Parathyroid adenoma (tissue), 2 donors: ENCODE results near the gene PYDC1.
"Not testable (repeated sequence)": the region's sequence is repeated elsewhere in the genome, so short reads cannot be mapped to it uniquely, and the experiment has no call there.

ENCODE experiments used
- H2AFZ ChIP-seq: fragments of 300-600 bp; sonication (generic); one replicate; pipeline ENCODE4 v1.7.0; 2017; ENCODE audit warnings: antibody characterized with exemption, mild to moderate bottlenecking
- H3K27ac ChIP-seq: fragments of 300-600 bp; sonication (generic); one replicate; pipeline ENCODE4 v1.7.0; 2017
- H3K27me3 ChIP-seq: fragments of 300-600 bp; sonication (generic); one replicate; pipeline ENCODE4 v1.7.0; 2017; ENCODE audit warnings: low read length; ENCODE audit not compliant: control insufficient read depth, insufficient read depth
- H3K36me3 ChIP-seq: fragments of 300-600 bp; sonication (generic); one replicate; pipeline ENCODE4 v1.7.0; 2017; ENCODE audit warnings: low read length; ENCODE audit not compliant: control insufficient read depth, insufficient read depth
- H3K4me1 ChIP-seq: fragments of 300-600 bp; sonication (generic); one replicate; pipeline ENCODE4 v1.7.0; 2017; ENCODE audit warnings: control low read depth
- H3K4me2 ChIP-seq: fragments of 300-600 bp; sonication (generic); one replicate; pipeline ENCODE4 v1.7.0; 2017; ENCODE audit warnings: low read length
- H3K4me3 ChIP-seq: fragments of 300-600 bp; sonication (generic); one replicate; pipeline ENCODE4 v1.7.0; 2017; ENCODE audit warnings: low read depth, low read length
- H3K79me2 ChIP-seq: fragments of 300-600 bp; sonication (generic); one replicate; pipeline ENCODE4 v1.7.0; 2017; ENCODE audit warnings: control low read depth
- H3K9ac ChIP-seq: fragments of 300-600 bp; sonication (generic); one replicate; pipeline ENCODE4 v1.7.0; 2017; ENCODE audit warnings: mild to moderate bottlenecking
- H3K9me3 ChIP-seq: fragments of 300-600 bp; sonication (generic); one replicate; pipeline ENCODE4 v1.7.0; 2017; ENCODE audit warnings: low read length; ENCODE audit not compliant: control insufficient read depth
- TF ChIP-seq, protein P1 (sequence below): fragments of 300-600 bp; sonication (generic); IDR thresholded peaks from one replicate; pipeline ENCODE4 v1.7.0; 2017; ENCODE audit warnings: antibody characterized with exemption, mild to moderate bottlenecking
- donor health status: primary hyperparathyroidism.

Gene PYDC1

DNA sequence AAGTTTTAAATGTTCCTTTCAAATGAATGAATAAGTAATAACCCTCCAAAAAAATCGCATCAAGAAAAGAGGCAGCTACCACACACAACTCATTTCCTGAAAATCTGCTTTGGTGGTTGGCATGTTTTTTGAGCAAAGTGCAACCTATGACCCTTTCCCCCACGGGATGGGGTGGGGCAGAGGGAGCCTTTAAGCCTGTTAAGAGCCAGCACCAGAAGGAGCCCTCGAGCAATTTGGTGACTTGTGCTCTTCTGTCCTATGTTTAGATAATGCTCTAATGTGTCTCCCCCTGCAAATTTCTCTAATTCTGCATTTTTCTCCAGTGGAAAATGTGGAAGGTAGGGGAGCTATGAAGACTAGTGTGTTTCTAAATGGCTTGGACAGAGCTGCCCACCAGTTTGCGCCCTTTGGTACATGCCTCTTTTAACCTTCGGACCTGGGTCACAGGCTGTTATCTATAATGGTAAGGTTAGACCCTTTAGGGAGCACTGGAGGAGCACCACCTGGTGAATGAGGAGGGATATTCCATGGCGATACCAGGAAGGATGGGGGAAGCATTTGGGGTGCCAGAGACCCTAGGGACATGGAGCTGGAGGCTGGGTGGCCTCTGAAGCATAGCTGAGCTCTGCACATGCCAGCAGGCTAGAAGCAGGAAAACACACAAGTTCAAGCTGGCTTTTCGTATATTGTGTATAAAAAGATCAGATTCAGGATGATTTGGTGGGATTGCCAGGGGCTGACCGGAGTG, 15.9 kb downstream of the PYDC1 start:
- Histone ChIP-seq H3K4me3 (no peak overlapping the region), H3K79me2 (no peaks in the 10 kb centered on the region), H3K27ac (no peak overlapping the region), H3K9me3 (no peaks in the 10 kb centered on the region), H3K4me2 (peak overlapping the region; percentile 17), H3K36me3 (no peaks in the 10 kb centered on the region), H2AFZ (no peak overlapping the region), H3K4me1 (no peaks in the 10 kb centered on the region), H3K27me3 (no peaks in the 10 kb centered on the region), H3K9ac (no peak overlapping the region)
- TF ChIP-seq, protein P1, sequence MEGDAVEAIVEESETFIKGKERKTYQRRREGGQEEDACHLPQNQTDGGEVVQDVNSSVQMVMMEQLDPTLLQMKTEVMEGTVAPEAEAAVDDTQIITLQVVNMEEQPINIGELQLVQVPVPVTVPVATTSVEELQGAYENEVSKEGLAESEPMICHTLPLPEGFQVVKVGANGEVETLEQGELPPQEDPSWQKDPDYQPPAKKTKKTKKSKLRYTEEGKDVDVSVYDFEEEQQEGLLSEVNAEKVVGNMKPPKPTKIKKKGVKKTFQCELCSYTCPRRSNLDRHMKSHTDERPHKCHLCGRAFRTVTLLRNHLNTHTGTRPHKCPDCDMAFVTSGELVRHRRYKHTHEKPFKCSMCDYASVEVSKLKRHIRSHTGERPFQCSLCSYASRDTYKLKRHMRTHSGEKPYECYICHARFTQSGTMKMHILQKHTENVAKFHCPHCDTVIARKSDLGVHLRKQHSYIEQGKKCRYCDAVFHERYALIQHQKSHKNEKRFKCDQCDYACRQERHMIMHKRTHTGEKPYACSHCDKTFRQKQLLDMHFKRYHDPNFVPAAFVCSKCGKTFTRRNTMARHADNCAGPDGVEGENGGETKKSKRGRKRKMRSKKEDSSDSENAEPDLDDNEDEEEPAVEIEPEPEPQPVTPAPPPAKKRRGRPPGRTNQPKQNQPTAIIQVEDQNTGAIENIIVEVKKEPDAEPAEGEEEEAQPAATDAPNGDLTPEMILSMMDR: no peak

DNA sequence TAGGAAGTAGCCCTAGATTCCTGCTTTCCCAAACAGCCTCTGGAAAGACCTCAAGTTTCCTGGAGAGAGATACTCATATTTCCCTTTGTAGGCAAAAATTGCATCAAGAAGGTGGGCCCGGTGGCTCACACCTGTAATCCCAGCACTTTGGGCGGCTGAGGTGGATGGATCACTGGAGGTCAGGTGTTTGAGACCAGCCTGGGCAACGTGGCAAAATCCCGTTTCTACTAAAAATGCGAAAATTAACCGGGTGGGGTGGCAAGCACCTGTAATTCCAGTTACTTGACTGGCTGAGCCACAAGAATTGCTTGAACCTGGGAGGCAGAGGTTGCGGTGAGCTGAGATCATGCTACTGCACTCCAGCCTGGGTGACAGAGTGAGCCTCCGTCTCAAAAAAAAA, 16.8 kb downstream of the PYDC1 start:
- H3K36me3 ChIP-seq, H3K9me3 ChIP-seq, H2AFZ ChIP-seq, H3K4me1 ChIP-seq, H3K4me3 ChIP-seq, H3K9ac ChIP-seq, H3K27ac ChIP-seq, H3K4me2 ChIP-seq, H3K27me3 ChIP-seq, H3K79me2 ChIP-seq: not testable (repeated sequence)

DNA sequence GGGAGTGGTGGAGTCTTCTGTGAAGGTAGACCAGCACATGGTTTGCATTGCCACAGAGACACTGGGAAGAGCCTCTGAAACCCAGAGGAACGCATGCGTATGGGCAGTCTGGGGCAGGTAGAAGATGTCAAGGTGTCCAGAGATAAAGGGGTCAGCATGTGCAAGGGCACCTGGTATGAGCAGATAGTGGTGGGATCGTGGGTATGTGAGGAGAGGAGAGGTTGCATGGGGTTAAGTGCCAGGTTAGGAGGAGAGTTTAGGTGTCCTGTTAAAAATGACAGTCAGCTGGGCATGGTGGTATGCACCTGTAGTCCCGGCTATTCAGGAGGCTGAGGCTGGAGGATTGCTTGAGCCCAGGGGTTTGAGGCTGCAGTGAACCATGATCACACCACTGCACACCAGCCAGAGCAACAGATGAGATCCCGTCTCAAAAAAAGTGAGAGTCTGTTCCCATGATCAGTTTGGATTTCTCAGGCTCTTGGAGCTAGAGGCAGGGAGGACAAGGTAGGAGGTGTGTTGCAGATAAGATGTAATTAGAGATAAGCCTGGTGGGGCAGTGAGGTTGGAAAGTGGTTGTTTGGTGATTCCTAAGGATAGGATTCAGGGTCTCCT, 17.4 kb downstream of the PYDC1 start:
- no peak overlapping the region for H3K4me3 ChIP-seq
- no peak overlapping the region for H3K9ac ChIP-seq
- H3K36me3 ChIP-seq: no peaks in the 10 kb centered on the region
- no peaks in the 10 kb centered on the region for H3K79me2 ChIP-seq
- no peaks in the 10 kb centered on the region for H3K4me1 ChIP-seq
- H3K9me3 ChIP-seq: no peaks in the 10 kb centered on the region
- H2AFZ ChIP-seq: no peak overlapping the region
- TF ChIP-seq, protein P1: no peak
- H3K27me3 ChIP-seq: no peaks in the 10 kb centered on the region
- no peak overlapping the region for H3K4me2 ChIP-seq
- no peak overlapping the region for H3K27ac ChIP-seq

DNA sequence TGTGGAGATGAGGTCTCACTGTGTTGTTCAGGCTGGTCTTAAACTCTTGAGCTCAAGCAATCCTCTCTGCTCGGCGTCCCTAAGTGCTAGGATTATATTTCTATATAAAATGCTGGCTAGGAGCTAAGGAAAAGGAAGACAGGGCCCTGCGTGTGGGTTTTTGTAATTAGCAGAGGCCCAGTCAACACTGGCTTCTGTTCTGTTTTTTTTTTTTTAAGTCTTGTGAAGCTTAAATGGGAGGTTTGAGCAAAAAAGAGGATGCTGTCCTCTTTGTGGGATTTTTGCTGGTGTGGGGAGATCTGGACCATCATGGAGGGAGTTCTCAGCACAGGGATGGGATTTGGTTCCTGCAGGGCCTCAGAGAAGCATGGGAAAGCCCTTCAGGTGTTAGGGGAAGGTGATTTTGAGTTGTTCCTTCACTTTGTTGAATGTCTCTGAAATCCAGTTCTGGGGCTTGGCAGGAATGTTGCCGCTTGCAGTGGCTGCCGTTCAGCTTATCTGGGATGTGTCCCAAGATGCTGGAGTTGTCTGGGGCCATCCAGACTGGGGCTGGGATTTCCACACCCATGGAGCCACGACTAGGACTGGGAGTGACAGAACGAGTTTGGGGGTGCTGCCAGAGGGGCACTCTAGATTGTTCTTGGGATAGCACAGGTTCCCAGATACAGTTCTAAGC, 18.6 kb downstream of the PYDC1 start:
- Histone ChIP-seq H3K4me3 (no peak overlapping the region), H3K79me2 (no peaks in the 10 kb centered on the region), H2AFZ (no peak overlapping the region), H3K9ac (no peak overlapping the region), H3K4me1 (no peaks in the 10 kb centered on the region), H3K36me3 (no peaks in the 10 kb centered on the region), H3K4me2 (no peak overlapping the region), H3K9me3 (no peaks in the 10 kb centered on the region), H3K27ac (no peak overlapping the region), H3K27me3 (no peaks in the 10 kb centered on the region)
- TF ChIP-seq, protein P1: no peak

DNA sequence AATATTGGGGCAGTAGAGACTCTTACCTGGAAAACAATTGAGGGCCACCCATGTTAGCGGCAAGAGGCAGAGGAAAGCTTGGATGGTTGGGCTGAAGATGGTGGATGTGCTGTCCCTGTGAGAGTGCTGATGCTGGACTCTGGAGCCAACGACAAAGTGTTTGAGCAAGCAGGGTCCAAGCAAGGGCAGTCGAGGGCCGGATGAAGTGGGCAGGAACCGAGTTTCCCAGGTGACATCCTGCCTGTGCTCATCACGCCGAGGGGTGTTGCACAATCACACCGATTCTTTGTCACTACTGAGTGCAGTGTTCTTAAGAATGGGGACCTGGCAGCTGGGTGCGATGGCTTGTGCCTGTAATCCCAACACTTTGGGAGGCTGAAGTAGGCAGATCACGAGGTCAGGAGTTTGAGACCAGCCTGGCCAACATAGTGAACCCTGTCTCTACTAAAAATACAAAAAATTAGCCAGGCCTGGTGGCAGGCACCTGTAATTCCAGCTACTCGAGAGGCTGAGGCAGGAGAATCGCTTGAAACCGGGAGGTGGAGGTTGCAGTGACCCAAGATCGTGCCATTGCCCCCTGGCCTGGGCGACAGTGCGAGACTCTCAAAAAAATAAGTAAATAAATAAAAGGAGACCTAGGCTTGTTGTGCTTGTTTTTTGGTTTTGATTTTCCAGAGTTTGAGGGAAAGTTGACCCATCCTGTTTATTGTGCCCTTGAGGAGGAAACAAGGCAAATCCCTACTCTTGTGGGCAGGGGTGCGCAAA, 20.4 kb downstream of the PYDC1 start:
- no peak overlapping the region for H3K4me3 ChIP-seq
- H3K9ac ChIP-seq: no peak overlapping the region
- no peaks in the 10 kb centered on the region for H3K27me3 ChIP-seq
- no peaks in the 10 kb centered on the region for H3K4me1 ChIP-seq
- H3K4me2 ChIP-seq: no peak overlapping the region
- no peak overlapping the region for H2AFZ ChIP-seq
- H3K27ac ChIP-seq: no peak overlapping the region
- H3K36me3 ChIP-seq: no peaks in the 10 kb centered on the region
- no peaks in the 10 kb centered on the region for H3K9me3 ChIP-seq
- H3K79me2 ChIP-seq: no peaks in the 10 kb centered on the region
- TF ChIP-seq, protein P1: no peak

DNA sequence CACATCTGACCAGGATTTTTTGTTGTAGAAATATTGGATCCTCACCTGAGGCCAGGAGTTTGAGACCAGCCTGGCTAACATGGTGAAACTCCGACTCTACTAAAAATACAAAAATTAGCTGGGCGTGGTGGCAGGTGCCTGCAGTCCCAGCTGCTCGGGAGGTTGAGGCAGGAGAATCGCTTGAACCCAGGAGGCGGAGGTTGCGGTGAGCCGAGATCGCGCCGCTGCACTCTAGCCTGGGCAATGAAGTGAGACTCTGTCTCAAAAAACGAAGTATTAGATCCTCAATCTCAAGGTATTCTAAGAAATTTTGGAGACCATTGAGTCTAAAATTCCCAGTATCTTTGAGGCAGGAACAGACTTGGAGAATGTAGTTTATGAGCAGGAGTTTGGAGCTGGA, 21.1 kb downstream of the PYDC1 start:
- not testable (repeated sequence) for H3K36me3 ChIP-seq, H2AFZ ChIP-seq, H3K4me1 ChIP-seq, H3K9ac ChIP-seq, H3K4me2 ChIP-seq, H3K4me3 ChIP-seq, H3K27me3 ChIP-seq, H3K27ac ChIP-seq, H3K79me2 ChIP-seq, H3K9me3 ChIP-seq
